Heart right ventricle (tissue), 16 donors: ENCODE results near the gene EMC1. TPM values are rescaled to one million over a fixed set of nuclear protein-coding genes. Genes with fewer than 3 reads are reported as not detected.

Experiments
- ATAC-seq, 8 donors: fragments of 200-7000 bp; cut with Tn5 transposase; one replicate each; pipeline ENCODE4 v1.9.1; 2020; ENCODE audit warnings: mild to moderate bottlenecking in 8 of 8, moderate library complexity in 8 of 8, moderate number of reproducible peaks in 1 of 8
- DNase-seq, 2 donors: peaks; one replicate each; pipeline ENCODE4 v3.0.0-alpha.2; 2020
- H3K27ac ChIP-seq, 10 donors: fragments of 200-600 bp; sonication (generic) in 2 of 10; one replicate each; pipeline versions ENCODE4 v1.5.0 to v1.8.0; 2020 to 2022; ENCODE audit warnings: mild to moderate bottlenecking in 3 of 10
- H3K27me3 ChIP-seq, 7 donors: fragments of 200-600 bp; one replicate each; pipeline ENCODE4 v1.8.0; 2021 to 2022; ENCODE audit warnings: mild to moderate bottlenecking in 2 of 7
- H3K36me3 ChIP-seq, 9 donors: fragments of 200-600 bp; sonication (generic) in 1 of 9; one replicate each; pipeline versions ENCODE4 v1.5.0 to v1.8.0; 2020 to 2022; ENCODE audit warnings: mild to moderate bottlenecking in 2 of 9
- H3K4me1 ChIP-seq, 9 donors: fragments of 200-600 bp; sonication (generic) in 1 of 9; one replicate each; pipeline versions ENCODE4 v1.5.0 to v1.8.0; 2020 to 2022; ENCODE audit warnings: mild to moderate bottlenecking in 4 of 9
- H3K4me3 ChIP-seq, 10 donors: fragments of 200-600 bp; sonication (generic) in 2 of 10; one replicate each; pipeline versions ENCODE4 v1.5.0 to v1.8.0; 2020 to 2022; ENCODE audit warnings: mild to moderate bottlenecking in 7 of 10, moderate library complexity in 2 of 10
- H3K9me3 ChIP-seq, 11 donors: fragments of 200-600 bp in 10 of 11; sonication (generic) in 2 of 11; one replicate each; pipeline versions ENCODE4 v1.5.0 to v1.8.0; 2013 to 2022; ENCODE audit warnings: mild to moderate bottlenecking in 2 of 11, control low read depth in 1 of 11, moderate library complexity in 1 of 11
- CTCF ChIP-seq, 9 donors: fragments of 200-600 bp; sonication (generic) in 2 of 9; IDR thresholded peaks; one replicate each; pipeline versions ENCODE4 v1.5.0 to v1.8.0; 2021 to 2022; ENCODE audit warnings: antibody characterized with exemption in 9 of 9, mild to moderate bottlenecking in 5 of 9, moderate library complexity in 1 of 9
- WGBS, 2 donors: extraction: QIAGEN DNeasy Blood & Tissue Kit; methylation state at CpG; one replicate each; pipeline ENCODE4 v1.1.7; 2013; ENCODE audit warnings: inconsistent platforms in 1 of 2; 5-methylcytosine and 5-hydroxymethylcytosine counted together
- intact Hi-C, 10 donors: fragments of 100-400 bp; cut with DNase I; formaldehyde crosslinking; loops; one replicate each; pipeline versions ENCODE4 v1.11.1 to v1.14.2; 2022
- polyA plus RNA-seq, 2 donors: library from polyadenylated mRNA; stranded (reverse); fragments of 200-250 nt; gene quantifications; one replicate each; pipeline ENCODE4 v1.2.3, GENCODE V29; 2013
- total RNA-seq, 10 donors: library from RNA; stranded (reverse); fragmentation: NEBNext Ultra II Directional in 3 of 10; extraction: Animal tissue kit (Norgen Biotek cat#: 25700) in 3 of 10; gene quantifications; one replicate each; pipeline versions ENCODE4 v1.2.1 to v1.2.4, GENCODE V29; 2021 to 2023
- donor health status: Arrhythmogenic right ventricular cardiomyopathy.
- donor health status: ischemic (EF 13 %, LVEDD 7.1; RV severe dilation, severe dysfunction).
- donor health status: healthy with polysubstance abuse.
- donor health status: DM: no; HTN: yes; CAD: no.
- donor health status: DM: no; HTN: no; CAD: no.
- donor health status: ischemic (EF 25% LVEDD 6.9; RV normal size, moderate dysfunction).
- donor health status: ischemic (EF 25% LVEDD 5.7; RV mildly dilated, moderate dysfunction).
- donor health status: healthy.
- donor health status: DM: yes; HTN: yes; CAD: no.
- donor health status: Ischemic cardiomyopathy.
- donor health status: ischemic (EF 35%, LVEDD 5.7; RV mildly dilated, moderate dysfunction).
- donor health status: nonischemic (EF 11% LVEDD 7.7; RV severe dilation, severe dysfunction).
- donor health status: DM: yes; HTN: yes; CAD: no.
- donor health status: PGD.
- donor health status: ischemic (EF 29% LVEDD 5.4; RV normal size, mild dysfunction).
- donor health status: nonischemic (EF 23%, LVEDD 6.1; RV moderate dilation, normal function).

Gene EMC1
- total and polyA plus RNA-seq, 12 donors: 14.9 to 33.2 (median 27.3) TPM

GRCh38 chr1:19193004-19193403 lies 58.3 kb downstream of the EMC1 start:
- Histone ChIP-seq H3K4me1 (peaks cover 0 to 22% (median 5%) of the 10 kb centered on the region in 9 donors), H3K36me3 (peaks cover 0 to 98% (median 57%) of the 10 kb centered on the region in 9 donors), H3K4me3 (no peak overlapping the region), H3K27me3 (no peaks in the 10 kb centered on the region), H3K27ac (no peak overlapping the region), H3K9me3 (no peaks in the 10 kb centered on the region)
- no peak for DNase-seq
- WGBS, 2 donors: 81 to 91% methylated on average over 3 of the region's 3 CpGs
- TF ChIP-seq CTCF (IDR thresholded peaks at IDR 0.05): no peak
- intact Hi-C loops: no loop called here
- no peak for ATAC-seq

- intact Hi-C loops: no loop called here
- no peak overlapping the region for H3K4me3 ChIP-seq
- WGBS, 2 donors: 97% methylated on average over 3 of the region's 3 CpGs
- no peak for ATAC-seq
- H3K27ac ChIP-seq: no peak overlapping the region
- peaks cover 0 to 98% (median 56%) of the 10 kb centered on the region in 9 donors for H3K36me3 ChIP-seq
- DNase-seq: no peak
- no peaks in the 10 kb centered on the region for H3K9me3 ChIP-seq
- H3K27me3 ChIP-seq: no peaks in the 10 kb centered on the region
- H3K4me1 ChIP-seq: peaks cover 0 to 10% (median 4%) of the 10 kb centered on the region in 9 donors
- no peak for TF ChIP-seq CTCF (IDR thresholded peaks at IDR 0.05)
Measured at GRCh38 chr1:19191811-19192210, 59.5 kb downstream of the EMC1 start.

GRCh38 chr1:19190468-19190867 lies 60.9 kb downstream of the EMC1 start:
- Histone ChIP-seq H3K36me3 (peaks cover 0 to 100% (median 62%) of the 10 kb centered on the region in 9 donors), H3K27me3 (no peaks in the 10 kb centered on the region), H3K4me1 (no peaks in the 10 kb centered on the region), H3K9me3 (no peaks in the 10 kb centered on the region), H3K4me3 (no peak overlapping the region), H3K27ac (no peak overlapping the region)
- intact Hi-C loops: no loop called here
- WGBS, 2 donors: 71 to 75% methylated on average over 4 of the region's 4 CpGs
- DNase-seq: no peak
- no peak for TF ChIP-seq CTCF (IDR thresholded peaks at IDR 0.05)
- ATAC-seq: no peak

- Histone ChIP-seq H3K4me3 (no peak overlapping the region), H3K4me1 (no peaks in the 10 kb centered on the region), H3K27me3 (no peaks in the 10 kb centered on the region), H3K9me3 (no peaks in the 10 kb centered on the region), H3K27ac (no peak overlapping the region), H3K36me3 (peaks cover 0 to 100% (median 67%) of the 10 kb centered on the region in 9 donors)
- TF ChIP-seq CTCF (IDR thresholded peaks at IDR 0.05): no peak
- DNase-seq: no peak
- no peak for ATAC-seq
- intact Hi-C loops: loop anchor here in 2 of 10 donors (10.0 kb wide), 2 partner anchors 54 to 56 kb away; no protein-coding TSS in a partner anchor
- 79 to 84% methylated on average over 3 of the region's 3 CpGs for WGBS, 2 donors
Measured at GRCh38 chr1:19189270-19189669, 62.1 kb downstream of the EMC1 start.
